Anterior cingulate cortex (tissue), 58 donors: ENCODE measurements around the gene INHBA.

Source experiments
- DNase-seq, 58 donors: peaks; one replicate each; lab custom pipeline; 2025; lab: John Stamatoyannopoulos, UW

INHBA gene

DNA sequence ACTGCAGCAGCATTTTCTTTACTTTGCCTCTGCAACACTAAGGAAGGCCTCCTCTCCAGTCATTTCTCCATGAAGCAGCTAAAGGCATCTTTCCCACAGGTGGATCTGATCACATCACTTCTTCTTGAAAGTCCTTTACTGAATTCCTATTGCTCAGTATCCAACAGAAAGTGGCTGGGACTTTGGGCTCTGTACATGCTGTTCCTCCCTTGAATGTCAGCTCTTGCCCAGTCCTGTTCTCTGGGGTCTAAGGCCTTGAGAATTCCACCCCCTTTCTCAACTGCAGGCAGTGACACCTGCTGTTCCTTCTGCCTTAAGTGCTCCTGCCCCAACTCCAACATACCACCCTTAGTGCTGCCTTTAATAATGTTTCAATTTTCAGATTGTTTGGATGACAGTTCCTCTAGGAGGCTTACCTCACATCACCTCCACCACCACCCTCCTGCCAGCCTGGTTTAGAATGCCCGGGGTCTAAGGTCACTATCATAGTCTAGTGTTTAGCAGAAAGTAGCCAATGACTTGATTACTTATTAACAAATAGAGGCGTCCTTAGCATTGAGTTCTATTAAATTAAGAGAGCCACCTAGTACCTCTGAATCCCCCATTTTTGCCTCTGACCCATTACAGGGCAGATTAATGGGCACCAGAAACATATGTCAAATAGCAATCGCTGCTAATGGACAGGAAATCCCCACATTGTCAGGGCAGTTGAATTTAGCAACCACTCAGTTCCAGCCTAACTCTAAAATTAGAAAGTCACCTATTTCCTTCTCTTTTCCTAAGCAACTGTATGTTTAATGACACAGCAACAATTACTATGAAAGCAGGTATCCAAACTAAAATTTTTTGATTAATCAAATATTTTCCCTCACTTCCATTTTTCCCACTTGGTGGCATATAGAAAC, 11.4 kb downstream of the INHBA start:
- DNase-seq = no peak

DNA sequence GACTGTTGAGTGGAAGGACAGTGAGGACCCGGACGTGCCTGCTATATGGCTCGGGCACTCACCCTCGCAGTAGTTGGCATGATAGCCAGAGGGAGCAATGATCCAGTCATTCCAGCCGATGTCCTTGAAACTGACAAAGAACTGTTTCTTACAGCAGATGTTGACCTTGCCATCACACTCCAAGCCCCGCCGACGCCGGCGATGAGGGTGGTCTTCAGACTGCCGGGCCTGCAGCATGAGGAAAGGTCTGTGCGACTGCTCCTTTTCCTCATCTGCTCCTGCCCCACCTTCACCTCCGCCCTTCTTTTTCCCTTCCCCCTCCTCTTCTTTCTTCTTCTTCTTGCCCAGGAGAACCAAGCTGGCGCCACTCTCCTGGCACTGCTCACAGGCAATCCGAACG, 13.1 kb downstream of the INHBA start:
- DNase-seq = no peak

DNA sequence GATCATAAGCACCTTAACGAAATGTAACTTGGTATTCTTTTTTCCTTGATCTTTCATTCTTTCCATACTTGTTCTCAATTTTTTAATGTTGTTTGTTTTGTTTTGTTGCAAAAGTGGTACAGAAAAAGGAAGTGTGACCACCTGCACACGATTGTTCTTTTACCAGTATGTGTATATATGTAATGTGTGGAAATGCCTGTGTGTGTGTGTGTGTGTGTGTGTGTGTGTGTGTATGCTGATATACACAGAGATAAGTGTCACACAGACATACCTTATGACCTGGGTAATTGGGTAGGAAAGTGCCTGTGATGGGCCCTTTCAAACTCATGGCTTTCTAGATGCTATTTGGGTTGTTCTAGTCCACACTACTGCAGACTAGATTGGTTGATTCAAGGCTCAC, 14.0 kb downstream of the INHBA start:
- no peak for DNase-seq

DNA sequence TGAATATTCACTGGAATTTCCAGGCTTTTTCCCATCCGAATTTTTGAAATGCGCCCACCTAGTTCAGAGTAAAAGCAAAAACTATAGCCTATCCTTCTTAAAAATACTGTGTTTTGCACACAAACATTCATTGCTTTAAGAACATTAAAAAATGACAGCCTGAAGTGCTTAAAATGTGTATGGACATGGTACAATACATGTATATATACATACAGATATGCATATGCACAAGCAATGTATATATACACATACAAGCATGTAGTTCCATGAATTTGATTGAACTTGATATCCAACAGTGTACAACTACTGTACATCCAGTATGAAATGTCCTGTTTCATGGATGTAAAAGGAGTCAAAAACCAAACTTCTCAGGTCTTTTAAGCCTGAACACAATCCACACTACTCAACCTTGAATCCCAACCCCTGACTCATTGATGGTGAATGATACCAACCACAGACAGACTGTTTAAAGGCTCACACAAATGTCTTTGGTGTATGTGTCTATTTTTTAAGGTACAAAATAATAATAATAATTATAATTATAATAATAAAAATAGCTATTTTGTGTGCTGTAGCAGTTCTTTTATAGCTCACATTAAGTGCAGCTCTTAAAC, 14.8 kb downstream of the INHBA start:
- no peak for DNase-seq

DNA sequence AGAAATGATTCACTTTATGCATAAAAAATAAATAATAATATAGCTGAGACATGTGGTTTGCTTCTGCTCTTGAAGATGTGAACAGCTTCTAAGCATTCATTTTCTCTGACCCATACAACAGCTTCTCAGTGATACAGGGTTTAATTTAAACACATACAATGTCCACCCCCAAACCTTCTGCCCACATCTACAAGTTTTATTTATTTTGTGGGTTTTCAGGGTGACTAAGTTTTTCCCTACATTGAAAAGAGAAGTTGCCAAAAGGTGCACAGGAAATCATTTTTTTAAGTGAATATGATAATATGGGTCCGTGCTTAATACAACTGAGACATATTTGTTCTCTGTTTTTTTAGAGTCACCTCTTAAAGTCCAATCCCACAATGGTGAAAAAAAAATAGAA, 17.2 kb downstream of the INHBA start:
- no peak for DNase-seq

DNA sequence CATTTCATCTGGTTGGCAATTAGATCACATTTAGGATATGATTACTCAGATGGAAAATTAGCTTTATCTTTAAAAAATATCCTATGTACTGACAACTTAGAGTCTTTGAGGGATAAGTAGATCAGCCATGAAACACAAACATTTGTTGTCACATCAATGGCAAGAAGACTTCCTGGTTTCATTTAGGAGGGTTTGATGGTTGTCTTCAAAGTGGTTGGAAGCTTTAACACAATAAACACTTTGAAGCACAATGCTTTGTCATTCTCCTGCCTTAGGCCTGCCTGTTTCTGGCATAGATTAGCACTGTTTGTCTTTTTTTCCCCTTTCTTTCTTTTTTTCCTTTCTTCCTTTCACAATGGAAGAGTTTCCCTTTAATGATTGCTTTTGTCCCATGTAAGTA, 20.5 kb downstream of the INHBA start:
- no peak for DNase-seq

DNA sequence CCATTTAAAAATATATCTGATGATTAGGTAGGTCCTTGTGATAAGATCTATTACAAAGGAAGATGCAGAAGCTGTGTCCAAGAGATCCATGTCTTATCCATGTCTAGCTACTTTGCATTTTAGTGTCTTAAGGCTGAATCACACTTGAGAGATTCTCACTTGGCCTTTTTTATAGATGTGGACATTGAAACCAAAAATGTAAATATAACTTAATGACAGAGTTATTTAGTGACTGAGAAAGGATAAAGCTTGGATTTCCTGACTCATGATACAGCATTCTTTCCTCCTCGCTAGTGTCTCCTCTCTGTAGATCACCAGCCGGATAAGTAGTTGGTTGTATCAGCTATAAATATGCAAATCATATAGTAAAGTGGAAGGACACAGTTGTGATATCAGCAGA, 23.3 kb downstream of the INHBA start:
- DNase-seq = no peak

DNA sequence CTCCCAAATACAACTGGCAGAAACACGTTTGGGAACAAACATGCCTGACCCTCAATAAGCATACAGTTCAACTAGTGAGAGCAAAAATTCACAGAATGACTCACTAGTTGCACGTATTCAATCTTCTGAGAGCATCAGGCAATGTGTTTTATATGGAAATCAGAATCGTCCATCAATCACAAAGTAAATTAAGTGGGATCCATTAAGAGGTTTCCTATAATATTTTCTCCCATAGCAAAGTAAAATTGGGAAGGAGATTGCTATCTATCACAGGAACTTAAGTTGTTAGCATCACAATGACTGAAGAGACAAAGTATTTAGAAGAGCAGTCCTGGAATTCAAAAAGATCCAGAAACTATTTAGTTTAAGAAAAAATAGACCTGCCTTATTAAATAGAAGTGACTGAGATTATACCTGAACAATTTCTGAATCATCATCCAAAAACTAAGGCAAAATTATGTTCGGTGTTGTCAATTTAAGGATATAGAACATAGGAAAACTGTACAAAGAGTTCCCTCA, 28.3 kb downstream of the INHBA start:
- no peak for DNase-seq

DNA sequence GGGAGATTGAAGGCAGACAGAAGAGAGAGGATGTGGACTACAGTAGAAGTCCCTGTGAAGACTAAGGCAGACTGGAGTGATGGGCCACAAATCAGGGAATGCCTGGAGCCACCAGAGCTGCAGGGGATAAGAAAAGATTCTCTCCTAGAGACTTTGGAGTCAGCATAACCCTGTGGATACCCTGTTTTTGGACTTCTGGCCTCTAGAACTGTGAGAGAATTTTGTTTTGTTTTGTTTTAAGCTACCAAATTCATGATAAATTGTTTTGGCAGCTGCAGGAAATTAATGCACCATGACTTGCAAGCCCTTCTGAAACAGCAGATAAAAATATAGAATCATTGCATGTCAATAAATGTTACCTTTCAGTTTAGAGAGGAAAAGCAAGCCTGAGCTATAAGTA, 41.3 kb downstream of the INHBA start:
- no peak for DNase-seq

DNA sequence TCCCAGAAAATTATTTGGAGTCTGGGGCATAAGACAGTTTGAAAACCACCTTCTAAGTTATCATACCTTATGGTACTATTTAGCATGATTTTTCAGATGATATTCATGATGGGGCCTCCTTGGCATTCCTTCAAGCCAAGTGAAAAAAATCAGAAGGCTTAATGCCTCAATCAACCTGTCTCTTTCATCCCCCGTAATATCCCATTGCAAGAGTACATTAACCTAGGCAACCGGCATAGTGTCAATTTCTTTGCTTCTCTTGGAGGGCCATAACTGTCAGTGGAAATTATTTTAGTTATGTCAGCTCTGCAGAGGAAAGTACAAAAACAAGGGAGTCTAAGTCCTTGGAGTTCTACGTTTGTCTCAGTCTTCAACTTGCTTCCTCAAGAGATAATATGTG, 43.4 kb downstream of the INHBA start:
- DNase-seq = no peak

DNA sequence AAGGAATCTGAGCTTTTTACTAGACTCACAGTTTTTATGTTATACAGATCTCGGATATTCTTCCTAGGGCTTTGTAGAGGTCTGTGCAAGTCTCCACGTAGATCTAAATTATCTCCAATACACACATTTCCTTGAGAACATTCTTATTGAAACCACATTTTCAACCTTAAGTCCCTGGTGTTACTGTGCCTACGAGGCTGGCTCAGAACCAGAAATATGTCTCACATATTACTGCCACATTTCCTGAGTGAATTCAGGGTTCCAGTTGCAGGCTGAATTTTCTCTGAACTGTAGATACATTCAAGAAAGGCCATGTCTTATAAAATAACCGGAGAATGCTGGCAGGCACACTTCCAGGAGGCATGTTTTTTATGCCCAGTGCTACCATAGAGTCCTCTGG, 46.5 kb downstream of the INHBA start:
- no peak for DNase-seq

DNA sequence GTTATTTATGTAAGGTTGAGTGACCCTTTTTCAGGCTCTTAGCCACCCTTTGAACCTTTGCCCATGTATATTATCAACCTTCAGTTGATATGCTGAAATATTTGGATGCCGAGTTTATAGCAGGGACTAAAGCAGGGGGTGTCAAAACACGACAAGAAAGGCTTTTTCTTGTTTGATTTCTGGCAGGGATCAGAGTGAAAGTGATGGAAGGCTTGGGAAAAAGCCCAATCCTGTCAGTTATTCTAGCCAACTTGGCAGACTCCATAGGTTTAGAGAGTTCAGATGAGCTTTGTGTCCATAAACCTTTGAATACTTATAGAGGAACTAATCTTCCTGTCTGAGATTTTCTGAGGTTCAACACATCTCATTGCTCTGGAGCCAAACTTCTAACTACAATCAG, 47.5 kb downstream of the INHBA start:
- no peak for DNase-seq

DNA sequence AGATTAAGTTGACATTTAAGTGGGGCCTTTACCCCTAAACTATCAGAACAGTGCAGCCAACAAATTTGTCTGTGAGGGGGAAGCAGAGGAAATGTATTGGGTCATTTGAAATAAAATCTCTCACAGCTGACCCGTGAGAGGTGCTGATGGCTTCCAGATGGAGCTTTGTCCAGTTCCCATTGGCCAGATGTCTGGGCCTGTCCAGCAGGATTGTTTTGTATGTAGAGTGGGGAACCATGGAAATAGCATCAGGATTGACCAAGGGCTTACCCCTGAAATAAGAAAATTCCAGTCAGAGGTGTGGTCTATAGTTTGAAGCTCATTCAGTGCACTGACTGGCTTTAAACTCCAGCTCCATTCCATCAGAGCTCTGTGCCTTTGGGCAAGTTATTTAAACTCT, 50.6 kb downstream of the INHBA start:
- DNase-seq = no peak

DNA sequence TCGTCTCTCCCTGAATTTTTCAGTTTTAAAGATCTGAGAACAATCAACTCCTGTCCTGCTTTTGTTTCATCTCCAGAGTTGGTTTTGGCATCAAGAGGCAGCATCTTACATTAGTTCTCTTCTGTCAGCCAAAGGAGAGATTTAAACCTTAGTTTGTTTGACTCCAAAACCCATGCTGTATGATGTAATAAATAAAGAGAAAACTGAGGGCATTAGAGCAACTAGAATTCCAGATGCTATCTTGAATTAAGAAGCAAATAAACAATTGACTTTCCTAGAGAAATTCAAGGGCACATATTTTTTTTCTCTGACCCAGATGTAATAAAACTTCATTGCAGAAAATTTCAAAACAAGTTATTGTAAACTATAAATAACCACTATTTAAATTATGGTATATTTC, 54.4 kb downstream of the INHBA start:
- DNase-seq = no peak

DNA sequence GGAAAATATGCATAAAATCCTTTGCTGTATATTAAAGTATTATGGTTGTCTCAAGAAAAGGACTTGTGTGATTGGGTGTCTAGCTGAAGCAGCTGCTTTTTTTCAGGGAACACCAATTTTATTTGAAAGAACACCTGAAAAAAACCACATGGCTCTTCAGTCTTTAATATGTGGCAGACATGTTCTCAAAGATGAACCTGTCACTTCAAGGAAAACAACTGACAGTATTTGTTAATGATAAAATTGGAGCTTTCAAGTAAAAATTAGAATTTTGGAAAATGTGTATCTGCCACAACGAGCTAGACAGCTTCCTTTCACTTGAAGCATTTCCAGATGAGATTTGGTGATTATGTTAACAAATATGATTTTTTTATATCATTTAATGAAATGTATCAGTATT, 59.3 kb downstream of the INHBA start:
- DNase-seq = no peak

DNA sequence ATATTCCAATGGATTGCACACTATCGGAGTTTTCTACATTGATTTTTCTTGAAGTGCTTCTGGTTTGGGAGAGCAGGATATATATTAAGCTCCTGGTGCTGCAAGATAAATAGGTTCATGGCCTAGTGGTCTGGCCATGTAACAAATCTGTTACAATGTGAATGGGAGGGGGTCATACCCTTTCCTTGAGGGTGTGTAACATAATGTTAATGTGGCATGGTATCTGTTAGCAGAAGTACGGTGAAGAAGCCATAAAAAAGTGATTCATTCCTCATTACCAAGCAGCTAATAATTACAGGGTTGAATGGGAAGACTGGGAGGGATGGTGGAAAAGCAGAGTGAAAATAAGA, 61.2 kb downstream of the INHBA start:
- DNase-seq = no peak

DNA sequence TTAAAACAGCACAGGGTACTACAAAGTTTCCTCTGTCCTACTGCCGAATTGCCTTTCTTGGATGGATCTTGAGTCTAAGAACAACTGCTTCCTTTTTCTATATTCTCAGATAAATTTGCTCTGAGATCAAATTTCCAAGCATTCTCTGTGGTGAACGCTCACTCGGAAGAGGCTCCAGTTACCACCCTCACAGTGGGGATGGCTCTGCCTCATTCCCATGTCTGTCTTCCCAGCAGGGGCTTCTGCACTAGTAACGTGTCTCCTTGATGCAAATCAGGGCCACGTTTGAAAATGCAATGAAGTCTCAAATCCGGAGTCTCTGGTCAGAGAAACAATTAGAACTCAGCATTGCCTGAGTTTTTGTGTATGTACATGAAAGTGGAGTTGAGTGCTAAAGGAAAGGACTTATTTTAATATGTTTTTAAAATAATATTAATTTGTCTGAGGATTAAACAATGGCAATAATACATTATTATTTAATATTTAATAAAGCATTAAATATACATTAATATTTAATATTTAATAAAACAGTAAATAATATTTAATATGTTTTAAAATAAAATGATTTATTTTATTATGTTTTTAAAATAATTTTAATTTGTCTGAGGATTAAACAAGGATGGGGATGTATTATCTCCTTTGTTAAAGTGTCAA, 61.8 kb downstream of the INHBA start:
- DNase-seq = no peak

DNA sequence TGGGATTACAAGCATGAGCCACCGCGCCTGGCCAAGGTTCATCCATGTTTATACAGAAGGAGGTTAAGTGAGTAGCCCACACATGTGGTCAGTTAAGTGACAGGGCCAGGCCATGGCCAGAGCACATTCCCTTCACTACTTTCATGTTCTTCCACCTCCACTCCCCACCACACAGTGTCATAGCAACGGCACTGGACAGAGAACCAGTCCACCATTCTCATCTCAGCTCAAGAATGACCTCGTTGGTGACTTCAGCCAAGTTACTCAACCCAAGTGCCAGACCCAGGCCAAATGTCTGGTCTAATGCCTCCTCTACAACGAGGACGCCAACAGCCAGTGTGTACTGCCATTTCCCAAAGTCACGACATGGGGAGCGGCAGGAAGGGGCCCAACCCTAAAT, 62.4 kb downstream of the INHBA start:
- DNase-seq = no peak

DNA sequence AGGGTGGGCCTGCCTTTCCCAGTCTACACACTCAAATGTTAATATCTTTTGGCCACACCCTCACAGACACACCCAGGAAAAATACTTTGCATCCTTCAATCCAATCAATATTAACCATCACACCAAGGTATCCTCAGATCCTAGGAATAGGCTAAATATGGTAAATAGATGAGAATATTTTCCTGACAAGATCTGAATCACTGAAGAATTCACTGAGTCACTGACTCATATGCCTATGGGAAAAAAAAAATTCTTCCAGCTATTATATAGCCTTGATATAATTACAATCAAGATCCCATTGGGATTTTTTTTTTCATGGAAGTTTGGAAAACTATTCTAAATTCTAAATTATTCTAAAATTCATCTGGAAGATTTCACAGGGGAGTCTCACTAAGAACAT, 65.8 kb downstream of the INHBA start:
- DNase-seq = no peak
